GM12873 (cell line): ENCODE measurements around the gene TMEM201.

Source experiments
- CTCF ChIP-seq: IDR thresholded peaks from 2 replicates; pipeline ENCODE4 v1.5.1; 2012; ENCODE audit warnings: low read depth, mild to moderate bottlenecking, moderate library complexity, low read length, control low read depth; ENCODE audit not compliant: insufficient read depth; ENCODE audit errors: missing control alignments

Gene TMEM201

GRCh38 chr1:9589719-9590157 lies 1.0 kb downstream of the TMEM201 start:
- no peak for TF ChIP-seq CTCF

- TF ChIP-seq CTCF: no peak
These were observed 1.5 kb downstream of the TMEM201 start for GRCh38 chr1:9590201-9590600.

GRCh38 chr1:9590945-9591668 lies 2.4 kb downstream of the TMEM201 start:
- no peak for TF ChIP-seq CTCF

- TF ChIP-seq CTCF: no peak
These were observed 3.2 kb downstream of the TMEM201 start for GRCh38 chr1:9591669-9592509.

GRCh38 chr1:9592510-9593075 lies 3.9 kb downstream of the TMEM201 start:
- TF ChIP-seq CTCF: no peak

GRCh38 chr1:9593147-9593491 lies 4.4 kb downstream of the TMEM201 start:
- TF ChIP-seq CTCF: no peak
